Measurements from ENCODE around the gene CSF3R. TPM values are rescaled to one million over a fixed set of nuclear protein-coding genes. Genes with fewer than 3 reads are reported as not detected.

Gene CSF3R
- total and polyA plus RNA-seq, 9 of the 15 experiments (the other 6 are each of a cell fraction or from before 2014, with no cell fraction given) = 0.21 to 0.86 (median 0.40) TPM; not detected in 1

GRCh38 chr1:36522461-36523229 is 39.9 kb upstream of the CSF3R start (continued):
- TF ChIP-seq, protein P1, sequence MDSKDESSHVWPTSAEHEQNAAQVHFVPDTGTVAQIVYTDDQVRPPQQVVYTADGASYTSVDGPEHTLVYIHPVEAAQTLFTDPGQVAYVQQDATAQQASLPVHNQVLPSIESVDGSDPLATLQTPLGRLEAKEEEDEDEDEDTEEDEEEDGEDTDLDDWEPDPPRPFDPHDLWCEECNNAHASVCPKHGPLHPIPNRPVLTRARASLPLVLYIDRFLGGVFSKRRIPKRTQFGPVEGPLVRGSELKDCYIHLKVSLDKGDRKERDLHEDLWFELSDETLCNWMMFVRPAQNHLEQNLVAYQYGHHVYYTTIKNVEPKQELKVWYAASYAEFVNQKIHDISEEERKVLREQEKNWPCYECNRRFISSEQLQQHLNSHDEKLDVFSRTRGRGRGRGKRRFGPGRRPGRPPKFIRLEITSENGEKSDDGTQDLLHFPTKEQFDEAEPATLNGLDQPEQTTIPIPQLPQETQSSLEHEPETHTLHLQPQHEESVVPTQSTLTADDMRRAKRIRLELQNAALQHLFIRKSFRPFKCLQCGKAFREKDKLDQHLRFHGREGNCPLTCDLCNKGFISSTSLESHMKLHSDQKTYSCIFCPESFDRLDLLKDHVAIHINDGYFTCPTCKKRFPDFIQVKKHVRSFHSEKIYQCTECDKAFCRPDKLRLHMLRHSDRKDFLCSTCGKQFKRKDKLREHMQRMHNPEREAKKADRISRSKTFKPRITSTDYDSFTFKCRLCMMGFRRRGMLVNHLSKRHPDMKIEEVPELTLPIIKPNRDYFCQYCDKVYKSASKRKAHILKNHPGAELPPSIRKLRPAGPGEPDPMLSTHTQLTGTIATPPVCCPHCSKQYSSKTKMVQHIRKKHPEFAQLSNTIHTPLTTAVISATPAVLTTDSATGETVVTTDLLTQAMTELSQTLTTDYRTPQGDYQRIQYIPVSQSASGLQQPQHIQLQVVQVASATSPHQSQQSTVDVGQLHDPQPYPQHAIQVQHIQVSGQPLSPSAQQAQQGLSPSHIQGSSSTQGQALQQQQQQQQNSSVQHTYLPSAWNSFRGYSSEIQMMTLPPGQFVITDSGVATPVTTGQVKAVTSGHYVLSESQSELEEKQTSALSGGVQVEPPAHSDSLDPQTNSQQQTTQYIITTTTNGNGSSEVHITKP (IDR thresholded peaks at IDR 0.05; ENCODE audit: partially characterized antibody) = no peak
- TF ChIP-seq PHF20 (IDR thresholded peaks at IDR 0.05; ENCODE audit: partially characterized antibody) = no peak
- no peak for TF ChIP-seq TAF1 (IDR thresholded peaks at IDR 0.05; ENCODE audit: control insufficient read depth, extremely low read depth, insufficient read depth, low read length, severe bottlenecking)
- TF ChIP-seq PCBP2 (IDR thresholded peaks at IDR 0.05; ENCODE audit: low read depth, low read length, poor library complexity, severe bottlenecking) = no peak
- no peak for TF ChIP-seq TCF3 (CRISPR knock-in tag; IDR thresholded peaks at IDR 0.05)
- TF ChIP-seq CHD2 (IDR thresholded peaks at IDR 0.05; ENCODE audit: low read depth, low read length) = no peak
- no peak for TF ChIP-seq ZNF639 (CRISPR knock-in tag; conservative IDR thresholded peaks at IDR 0.05 in 1 of 2, IDR thresholded peaks at IDR 0.05 in 1 of 2)
- TF ChIP-seq PREB (CRISPR knock-in tag; IDR thresholded peaks at IDR 0.05) = no peak
- TF ChIP-seq MEIS2 (IDR thresholded peaks at IDR 0.05; ENCODE audit: partially characterized antibody) = no peak
- TF ChIP-seq, protein P2, sequence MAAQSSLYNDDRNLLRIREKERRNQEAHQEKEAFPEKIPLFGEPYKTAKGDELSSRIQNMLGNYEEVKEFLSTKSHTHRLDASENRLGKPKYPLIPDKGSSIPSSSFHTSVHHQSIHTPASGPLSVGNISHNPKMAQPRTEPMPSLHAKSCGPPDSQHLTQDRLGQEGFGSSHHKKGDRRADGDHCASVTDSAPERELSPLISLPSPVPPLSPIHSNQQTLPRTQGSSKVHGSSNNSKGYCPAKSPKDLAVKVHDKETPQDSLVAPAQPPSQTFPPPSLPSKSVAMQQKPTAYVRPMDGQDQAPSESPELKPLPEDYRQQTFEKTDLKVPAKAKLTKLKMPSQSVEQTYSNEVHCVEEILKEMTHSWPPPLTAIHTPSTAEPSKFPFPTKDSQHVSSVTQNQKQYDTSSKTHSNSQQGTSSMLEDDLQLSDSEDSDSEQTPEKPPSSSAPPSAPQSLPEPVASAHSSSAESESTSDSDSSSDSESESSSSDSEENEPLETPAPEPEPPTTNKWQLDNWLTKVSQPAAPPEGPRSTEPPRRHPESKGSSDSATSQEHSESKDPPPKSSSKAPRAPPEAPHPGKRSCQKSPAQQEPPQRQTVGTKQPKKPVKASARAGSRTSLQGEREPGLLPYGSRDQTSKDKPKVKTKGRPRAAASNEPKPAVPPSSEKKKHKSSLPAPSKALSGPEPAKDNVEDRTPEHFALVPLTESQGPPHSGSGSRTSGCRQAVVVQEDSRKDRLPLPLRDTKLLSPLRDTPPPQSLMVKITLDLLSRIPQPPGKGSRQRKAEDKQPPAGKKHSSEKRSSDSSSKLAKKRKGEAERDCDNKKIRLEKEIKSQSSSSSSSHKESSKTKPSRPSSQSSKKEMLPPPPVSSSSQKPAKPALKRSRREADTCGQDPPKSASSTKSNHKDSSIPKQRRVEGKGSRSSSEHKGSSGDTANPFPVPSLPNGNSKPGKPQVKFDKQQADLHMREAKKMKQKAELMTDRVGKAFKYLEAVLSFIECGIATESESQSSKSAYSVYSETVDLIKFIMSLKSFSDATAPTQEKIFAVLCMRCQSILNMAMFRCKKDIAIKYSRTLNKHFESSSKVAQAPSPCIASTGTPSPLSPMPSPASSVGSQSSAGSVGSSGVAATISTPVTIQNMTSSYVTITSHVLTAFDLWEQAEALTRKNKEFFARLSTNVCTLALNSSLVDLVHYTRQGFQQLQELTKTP (IDR thresholded peaks at IDR 0.05; ENCODE audit: low read depth in 1 of 2, partially characterized antibody in 2 of 2) = no peak
- TF ChIP-seq, protein P3, sequence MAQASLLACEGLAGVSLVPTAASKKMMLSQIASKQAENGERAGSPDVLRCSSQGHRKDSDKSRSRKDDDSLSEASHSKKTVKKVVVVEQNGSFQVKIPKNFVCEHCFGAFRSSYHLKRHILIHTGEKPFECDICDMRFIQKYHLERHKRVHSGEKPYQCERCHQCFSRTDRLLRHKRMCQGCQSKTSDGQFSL (CRISPR knock-in tag; IDR thresholded peaks at IDR 0.05) = no peak
- TF ChIP-seq, protein P3 (tag; IDR thresholded peaks at IDR 0.05) = no peak
- TF ChIP-seq MCM5 (IDR thresholded peaks at IDR 0.05; ENCODE audit: low read depth) = no peak

All from K562 (cell line).